SHP77 treated with DMSO at 0.1 percent for 48 hours (cell line): ENCODE data around the gene ORC3.
"Not testable (repeated sequence)": the region's sequence is repeated elsewhere in the genome, so short reads cannot be mapped to it uniquely, and the experiment has no call there.

Experiments used
- DNase-seq: peaks from one replicate; lab custom pipeline; 2025; lab: John Stamatoyannopoulos, UW

The ORC3 gene

DNA sequence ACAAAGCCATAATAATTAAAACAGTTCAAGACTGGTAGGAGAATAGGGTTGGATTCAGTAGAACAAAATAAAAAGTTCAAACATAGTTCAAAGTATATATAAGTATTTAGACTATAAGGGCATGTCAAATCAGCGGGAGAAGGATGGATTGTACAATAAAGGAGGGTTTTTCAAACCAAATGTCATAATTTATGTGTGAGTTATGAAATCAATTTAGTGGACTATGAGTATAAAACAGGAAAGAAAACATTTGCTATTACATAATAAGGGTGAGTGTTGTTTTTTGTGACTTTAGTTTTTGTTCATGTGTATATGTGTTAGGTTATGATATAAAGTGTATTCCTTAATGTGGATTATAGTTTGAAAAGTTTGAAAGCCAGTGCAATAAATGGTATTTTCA is 10.6 kb downstream of the ORC3 start:
- DNase-seq, result no peak

DNA sequence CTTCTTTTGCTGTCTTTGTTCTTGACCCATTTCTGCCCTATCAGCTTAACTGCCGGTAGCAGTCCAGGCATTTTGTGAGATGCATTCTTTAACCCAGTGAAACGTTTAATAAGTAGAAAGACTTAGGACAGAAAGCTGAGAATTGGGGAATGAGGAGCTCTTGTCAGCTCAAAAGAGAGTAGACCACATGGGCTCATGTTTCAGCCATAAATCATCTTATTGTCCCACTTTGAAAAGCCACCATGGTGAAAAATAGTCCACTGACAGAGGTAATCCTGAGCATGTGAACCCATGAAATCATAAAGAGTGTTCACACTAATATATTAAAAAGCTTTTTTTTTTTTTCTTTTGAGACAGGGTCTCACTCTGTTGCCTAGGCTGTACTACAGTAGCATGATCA is 16.3 kb downstream of the ORC3 start:
- no peak for DNase-seq

DNA sequence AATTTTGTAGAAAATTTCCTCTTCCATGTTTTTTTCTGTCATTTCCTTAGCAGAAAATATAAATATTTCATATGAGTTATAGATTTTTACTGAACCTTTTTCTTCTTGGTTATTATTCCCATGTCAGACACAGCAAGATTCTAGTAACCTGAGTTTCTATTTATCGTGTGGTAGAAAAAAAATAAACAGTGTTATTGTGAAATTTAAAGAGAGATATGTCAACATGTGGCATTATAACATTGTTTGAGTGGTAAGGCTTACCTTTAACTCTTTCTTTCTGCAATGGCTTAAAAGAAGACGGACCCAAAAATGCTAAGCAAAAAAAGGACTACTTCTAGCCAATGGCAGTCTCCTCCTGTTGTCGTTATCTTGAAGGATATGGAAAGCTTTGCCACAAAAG is 18.9 kb downstream of the ORC3 start:
- DNase-seq, result no peak

DNA sequence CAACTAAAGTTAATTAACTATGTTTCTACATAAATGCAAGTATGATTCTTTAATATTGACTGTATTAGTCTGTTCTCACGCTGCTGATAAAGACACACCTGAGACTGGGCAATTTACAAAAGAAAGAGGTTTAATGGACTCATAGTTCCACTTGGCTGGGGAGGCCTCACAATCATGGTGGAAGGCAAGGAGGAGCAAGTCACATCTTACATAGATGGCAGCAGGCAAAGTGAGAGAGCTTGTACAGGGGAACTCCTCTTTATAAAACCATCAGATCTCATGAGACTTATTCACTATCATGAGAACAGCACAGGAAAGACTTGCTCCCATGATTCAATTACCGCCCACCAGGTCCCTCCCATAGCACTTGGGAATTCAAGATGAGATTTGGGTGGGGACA is 23.1 kb downstream of the ORC3 start:
- not testable (repeated sequence) for DNase-seq

DNA sequence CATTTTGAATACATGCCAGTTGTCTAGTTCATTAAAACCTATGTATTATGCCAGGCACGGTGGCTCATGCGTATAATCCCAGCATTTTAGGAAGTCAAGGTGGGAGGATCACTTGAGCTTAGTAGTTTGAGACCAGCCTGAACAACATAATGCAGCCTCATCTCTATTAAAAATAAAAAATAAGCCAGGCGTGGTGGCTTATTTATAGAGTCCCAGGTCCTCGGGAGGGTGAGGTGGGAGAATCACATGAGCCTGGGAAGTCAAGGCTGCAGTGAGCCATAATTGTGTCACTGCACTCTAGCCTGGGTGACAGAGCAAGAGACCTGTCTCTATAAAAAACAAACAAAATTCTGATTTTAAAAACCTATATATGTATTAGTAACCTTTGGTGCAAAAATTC is 27.5 kb downstream of the ORC3 start:
- DNase-seq, result no peak

DNA sequence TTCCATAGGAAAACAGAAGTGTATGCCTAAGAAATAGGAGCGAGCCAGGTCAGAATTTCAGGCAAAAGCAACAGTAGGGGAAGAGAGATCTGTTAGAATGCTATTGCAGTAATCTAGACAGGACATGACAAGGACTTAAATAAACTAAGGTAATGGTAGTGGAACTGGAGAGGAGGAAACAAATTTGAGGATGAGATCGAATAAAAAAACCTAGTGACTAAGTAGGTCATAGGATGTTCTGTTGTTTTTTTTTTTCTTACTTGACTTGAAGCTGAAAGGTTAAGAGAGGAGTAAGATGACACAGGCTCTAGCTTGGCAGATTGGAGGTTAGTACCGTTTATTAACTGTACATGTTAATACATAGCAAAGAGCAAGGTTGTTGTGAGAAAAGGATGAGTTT is 28.6 kb downstream of the ORC3 start:
- DNase-seq, result no peak

DNA sequence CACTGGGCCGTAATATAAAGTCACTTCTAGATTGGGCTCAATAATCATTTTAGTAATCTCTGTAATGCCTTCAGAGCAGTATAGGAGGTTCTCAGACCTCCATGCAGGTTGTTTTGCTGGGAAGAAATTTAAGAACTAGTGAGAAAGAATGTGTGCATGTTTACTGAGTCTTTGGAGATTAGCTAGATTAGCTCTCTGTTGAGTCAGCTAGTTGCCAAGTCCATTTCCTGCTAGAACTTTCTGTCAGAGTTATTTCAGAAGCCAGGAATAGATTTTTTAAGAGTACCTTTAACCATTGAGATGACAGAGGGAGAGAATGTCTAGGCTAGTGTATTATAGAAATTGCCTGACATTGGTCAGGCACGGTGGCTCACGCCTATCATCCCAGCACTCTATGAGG is 33.3 kb downstream of the ORC3 start:
- no peak for DNase-seq

DNA sequence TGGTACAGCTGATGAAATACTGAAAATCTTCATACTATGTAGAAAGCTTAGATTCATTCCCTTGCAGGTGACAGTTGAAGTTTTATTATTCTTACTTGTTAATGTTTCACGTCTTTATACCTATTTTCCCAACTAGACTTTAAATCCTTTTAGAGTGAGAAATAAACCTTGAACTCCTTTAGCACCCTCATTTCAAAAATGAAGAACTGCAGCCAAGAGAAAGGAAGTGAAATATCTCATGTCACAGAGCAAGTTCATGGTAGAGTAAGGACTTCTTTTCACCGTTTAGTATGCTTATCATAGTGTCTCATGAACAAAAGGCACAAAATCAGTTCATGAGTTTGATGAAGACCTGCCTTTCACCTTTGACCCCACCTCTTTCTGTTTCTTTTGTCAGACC is 38.5 kb downstream of the ORC3 start:
- DNase-seq, result no peak

DNA sequence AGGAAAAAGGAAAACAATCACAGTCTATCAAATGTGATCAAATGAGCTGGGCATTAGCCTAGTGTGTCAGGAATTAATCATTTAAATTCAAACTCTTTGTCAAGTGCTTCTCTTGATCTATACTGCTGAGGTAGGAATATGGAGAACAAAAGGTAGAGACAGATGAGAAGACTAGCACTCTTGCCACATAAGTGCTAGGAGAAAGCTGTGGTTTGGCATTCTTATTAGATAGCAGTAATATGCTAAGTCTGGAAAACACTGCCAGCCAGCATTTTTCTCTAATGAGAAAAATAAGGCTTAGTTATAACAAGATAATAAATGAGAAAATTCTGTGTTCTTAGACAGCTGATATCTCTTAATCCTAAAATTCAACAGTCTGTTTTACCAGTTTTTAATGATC is 38.9 kb downstream of the ORC3 start:
- DNase-seq, result no peak

DNA sequence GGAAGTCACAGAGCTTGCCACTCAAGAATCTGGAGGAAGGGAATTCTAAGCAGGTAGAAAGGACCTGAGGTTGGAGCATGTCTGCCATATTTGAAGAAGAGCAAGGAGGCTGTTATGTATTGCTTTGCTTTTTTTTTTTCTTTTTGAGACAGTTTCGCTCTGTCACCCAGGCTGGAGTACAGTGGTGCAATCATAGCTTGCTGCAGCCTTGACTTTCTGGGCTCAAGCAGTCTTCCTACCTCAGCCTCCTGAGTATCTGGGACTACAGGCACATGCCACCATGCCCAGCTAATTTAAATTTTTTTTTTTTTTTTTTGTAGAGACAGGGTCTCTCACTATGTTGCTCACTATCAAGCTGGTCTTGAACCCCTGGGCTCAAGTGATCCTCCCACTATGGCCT is 40.8 kb downstream of the ORC3 start:
- DNase-seq, result no peak

DNA sequence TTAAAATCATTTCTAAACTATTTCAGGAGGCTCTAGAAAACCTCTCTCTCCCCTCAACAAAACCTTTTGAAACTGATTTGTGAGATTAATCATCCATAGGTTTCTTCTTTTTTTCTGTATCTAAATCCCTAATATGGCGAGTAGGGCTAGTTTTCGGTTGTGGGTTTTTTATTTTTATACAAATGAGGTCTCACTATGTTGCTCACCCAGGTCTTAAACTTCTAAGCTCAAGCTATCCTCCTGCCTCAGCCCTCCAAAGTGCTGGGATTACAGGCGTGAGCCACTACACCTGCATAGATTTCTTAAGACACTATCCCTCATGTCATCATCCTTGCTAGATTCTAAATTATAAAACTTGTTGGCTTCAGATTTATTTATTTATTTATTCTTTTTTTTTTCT is 43.9 kb downstream of the ORC3 start:
- DNase-seq, result no peak

DNA sequence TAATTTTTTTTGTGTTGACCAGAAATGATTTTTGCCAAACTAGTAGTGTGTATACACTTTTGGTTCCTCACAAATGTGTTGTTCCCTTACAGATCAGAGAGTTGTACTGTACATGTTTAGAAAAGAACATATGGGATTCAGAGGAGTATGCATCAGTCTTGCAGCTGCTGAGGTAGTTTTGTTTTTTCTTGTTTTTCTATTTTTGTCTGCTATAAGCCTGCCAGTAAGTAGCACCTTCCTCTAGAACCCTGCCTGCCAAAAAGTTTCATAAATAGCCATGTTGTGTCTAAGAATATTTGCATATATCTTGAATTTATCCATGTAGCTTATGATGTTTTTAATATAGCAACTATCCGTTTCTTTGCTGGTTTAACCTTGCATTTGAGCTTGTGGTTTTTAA is 46.4 kb downstream of the ORC3 start:
- DNase-seq, result no peak

DNA sequence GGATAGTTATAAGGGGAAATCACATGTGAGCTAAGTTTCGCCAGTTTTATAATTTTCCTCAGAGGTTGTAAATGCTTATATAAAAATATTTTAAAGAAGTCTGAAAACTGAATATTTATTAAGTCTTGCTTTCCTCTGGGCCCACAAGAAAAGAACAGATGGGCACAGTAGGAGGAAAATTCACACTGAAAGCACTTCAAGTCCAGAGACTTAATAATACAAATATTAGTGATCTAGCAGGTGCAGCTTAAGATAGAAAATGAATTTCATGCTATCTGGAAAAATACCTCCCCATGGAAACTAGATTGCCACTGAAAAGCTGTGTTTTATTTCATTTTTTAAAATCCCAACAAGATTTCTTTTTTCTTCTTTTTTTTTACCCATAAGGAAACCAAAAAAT is 47.2 kb downstream of the ORC3 start:
- DNase-seq, result no peak

DNA sequence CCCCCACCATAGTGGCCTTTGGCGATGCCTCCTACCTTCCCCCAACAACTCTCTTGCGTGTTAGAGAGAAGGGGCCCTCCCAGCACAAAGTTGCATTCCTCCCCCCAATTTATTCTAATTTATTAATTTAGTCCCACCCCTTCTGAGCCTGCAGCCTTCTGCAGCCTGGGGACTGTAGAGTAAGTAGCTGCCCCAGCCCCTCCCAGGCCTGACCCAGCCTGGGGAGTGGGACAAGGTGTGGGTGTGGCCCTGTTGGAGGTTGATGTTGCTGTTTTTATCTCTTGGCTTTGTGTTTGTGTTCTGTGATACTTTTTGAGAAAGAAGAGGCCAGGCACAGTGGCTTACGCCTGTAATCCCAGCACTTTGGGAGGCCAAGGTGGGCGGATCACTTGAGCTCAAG is 49.4 kb downstream of the ORC3 start:
- no peak for DNase-seq

DNA sequence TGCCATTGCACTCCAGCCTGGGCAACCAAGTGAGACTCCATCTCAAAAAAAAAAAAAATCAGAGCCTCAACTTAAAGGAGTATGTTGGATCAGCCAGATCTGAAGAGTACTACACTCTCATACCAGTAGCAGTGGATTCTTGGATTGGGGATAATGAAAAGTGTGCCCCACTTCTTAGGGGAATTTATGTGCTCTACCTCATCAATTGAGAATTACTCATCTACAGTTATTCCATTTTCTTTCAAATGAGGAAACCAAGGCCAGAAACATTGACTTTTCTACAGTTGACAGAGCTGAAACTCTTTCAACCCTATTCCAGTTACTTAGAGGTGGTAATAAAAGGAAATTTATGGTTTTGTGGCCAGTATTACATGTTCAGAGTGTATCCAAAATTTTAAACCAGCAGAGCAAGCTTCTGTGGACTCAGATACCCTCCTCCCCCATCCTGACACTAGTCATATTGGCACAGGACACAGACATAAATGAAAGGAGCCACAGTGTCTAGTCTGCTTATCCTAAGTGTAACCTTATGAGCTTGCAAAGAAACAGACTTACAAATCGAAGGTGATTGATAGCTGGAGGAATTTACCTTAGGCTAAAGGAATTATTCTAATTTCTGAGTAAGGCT is 51.2 kb downstream of the ORC3 start:
- DNase-seq, result no peak

DNA sequence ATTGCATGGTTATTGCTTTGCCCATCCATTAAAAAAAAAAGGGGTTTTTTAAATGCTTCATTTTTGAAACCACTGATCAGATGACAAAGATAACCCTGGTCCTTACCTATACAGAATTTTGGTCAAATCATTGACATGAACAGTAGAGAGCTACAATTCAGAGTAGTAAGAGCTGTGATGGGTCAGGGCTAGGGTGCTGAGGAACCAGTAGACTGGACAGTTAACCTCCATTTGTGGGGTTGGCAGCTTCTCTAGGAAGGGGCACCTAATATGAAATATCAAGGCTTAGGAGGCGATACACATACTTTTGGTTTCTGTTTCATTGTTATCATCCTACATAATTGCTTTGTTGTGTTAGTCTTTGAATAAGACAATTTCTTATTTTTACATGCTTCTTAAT is 55.1 kb downstream of the ORC3 start:
- DNase-seq, result no peak

DNA sequence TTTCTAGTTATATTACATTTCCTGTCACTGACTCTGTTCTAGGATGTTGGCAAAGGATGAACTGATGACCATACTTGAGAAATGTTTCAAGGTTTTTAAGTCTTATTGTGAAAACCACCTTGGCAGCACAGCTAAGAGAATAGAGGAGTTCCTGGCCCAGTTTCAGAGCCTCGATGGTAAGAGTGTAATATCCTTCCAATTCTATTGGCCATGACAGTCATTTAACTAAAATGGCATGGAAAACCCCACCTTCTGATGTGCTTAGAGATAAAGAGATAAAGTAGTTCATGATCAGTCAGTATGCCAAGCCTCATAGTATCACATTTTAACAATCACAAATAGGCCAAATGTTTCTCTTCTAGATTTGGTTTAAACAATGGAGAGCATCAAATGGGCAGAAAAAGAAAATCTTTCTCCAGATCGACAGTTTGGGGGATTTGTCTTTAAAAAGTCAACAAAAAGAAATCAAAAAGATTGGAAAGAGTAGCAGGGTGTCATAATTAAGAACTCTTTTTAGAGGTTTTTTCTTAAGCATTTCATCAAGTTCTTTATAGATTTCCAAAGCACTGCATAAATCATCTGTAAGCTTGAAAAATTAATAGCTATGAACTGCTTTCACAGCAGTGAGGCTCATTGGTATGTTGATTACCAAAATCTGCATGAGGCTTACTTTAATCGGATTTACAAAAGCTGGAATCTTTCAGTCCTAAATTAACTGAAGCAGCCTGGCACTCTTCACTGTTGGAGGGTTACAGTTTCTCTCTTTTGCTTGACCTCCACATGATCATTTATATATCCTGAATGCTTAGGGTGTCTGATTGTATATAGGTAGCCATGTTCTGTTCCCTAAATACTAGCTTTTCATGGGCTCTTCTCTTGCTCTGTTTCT is 63.4 kb downstream of the ORC3 start:
- DNase-seq, result no peak

DNA sequence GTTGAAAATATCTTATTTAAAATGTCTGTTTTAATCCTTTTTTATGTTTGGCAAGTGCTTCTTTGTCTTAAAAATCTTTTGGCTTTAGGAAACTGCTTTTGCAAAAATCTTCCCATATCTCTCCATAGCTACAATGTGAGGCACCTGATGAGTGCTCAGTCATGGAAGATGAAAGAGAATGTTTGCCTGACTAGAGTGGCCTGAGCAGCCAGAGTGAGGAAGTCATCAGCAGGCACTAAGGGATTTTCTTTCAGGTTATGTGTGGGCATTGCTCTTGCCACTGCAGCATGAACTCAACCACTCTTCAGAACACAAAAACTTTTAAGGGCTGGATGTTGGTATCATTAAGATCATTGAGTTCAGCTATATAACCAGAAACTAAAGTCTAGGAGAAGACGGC is 64.2 kb downstream of the ORC3 start:
- no peak for DNase-seq

DNA sequence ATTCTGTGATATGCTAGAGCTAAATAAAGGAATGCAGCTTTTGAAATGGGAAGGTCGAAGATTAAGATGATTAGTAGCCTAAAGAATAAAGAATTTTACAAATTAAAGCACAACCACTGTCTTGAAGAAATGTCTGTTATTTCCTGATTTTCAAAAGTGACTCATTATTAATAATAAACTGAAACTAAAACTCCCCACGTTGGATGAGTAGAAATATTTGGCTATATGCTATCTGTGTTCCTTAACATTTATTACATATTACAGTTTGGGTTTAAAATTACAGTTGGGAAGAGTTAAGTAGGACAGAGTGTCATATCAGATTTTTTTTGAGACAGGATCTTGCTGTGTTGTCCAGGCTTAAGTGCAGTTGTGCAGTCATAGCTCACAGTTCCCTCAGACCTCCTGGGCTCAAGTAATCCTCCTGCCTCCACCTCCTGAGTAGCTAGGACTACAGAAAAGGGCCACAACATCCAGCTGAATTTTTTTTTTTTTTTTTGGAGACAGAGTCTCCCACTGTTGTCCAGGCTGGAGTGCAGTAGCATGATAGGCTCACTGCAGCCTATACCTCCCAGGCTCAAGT is 65.0 kb downstream of the ORC3 start:
- no peak for DNase-seq

DNA sequence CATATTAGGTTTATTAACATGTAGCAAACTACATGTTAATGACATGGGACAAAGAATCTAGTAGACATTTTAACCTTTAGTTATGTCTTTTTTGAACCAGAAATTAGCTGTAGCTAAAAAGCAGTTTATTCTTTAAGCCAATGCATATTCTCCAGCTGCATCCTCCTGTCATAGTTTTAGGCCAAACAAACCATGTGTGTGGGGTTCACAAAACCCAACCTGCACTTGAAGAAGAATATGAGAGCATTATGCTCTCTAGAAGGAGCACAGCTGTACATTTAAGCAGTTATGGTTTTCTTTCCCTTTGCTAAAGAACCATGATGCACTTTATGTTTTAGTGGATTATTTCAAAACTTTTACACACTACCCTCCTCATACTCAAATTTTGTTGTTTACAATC is 65.9 kb downstream of the ORC3 start:
- DNase-seq, result no peak

DNA sequence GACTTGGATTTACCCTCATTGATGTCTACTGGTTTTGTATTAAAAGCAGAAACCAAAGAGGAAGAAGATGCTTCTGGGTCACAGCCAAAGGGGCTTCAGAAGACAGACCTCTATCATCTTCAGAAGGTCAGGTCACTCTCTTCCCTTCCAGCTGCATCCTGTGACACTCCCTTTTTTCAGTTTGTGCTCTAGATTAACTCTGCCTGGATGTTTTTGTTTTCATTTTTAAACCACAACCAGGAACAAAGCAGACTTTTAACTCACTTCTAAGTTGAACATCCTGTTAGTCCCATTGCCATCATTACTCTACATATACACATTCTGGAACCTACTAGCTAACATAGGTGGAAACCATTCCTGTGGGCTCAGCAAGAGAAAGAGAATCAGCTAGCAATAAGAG is 66.9 kb downstream of the ORC3 start:
- no peak for DNase-seq

DNA sequence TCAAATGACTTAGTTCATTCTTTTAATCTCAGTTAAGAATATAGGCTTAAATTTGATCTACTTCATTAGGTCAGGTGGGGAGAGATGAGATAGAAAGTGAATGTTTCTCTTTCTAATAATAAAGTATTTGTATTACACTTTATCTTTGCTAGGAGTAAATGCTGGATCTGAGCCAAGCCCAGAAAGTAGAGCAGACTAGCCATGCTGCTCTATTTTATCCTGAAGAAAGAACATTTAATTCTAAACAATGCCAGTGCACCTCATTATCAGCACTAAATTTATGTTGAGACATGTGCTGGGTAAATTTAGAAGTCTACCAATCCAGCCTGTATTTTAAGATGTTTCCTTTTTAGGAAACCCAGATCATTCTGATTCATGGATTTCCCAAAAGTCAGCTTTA is 68.6 kb downstream of the ORC3 start:
- DNase-seq, result no peak

DNA sequence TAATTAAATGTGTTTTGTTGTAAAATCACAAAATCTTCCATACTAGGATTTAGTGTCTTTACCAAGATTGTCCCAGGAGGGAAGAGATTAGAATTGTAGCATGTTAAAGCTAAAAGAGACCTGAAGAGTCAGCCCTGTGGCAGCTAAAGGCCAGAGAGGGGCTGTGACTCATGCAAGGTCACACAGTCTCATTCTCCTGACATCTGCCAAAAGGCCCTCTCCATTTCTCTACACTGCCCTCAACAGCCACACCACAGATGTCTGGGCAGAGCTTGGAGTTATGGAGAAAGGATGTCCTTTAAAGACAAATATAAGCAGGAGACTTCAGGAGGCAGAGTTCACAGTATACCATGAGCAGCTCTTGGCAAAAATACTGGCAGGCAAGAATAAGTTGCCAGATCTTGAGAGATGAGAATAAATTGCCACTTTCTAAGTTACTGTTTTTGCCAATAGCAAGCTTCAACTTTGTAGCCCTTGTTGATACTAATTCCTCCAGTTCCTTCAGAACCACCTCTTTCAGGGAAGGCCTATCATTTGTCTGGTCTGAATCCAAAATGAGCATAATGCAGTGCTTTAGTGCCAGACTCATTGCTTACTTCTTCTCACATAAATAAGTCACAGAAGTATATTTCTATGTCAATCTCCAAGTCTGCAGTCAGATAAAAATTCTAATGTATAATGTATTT is 70.4 kb downstream of the ORC3 start:
- no peak for DNase-seq
